ENCODE measurements around the gene TMEM170B. TPM values are rescaled to one million over a fixed set of nuclear protein-coding genes. Genes with fewer than 3 reads are reported as not detected.
A peak's percentile ranks its signal among the peaks of the same experiment; 100 is the strongest.

TMEM170B gene
- total and polyA plus RNA-seq, 2 donors (not counting 1 experiment from before 2014, with no cell fraction given) = 1.5 to 4.5 TPM

- no peaks in the 10 kb centered on the region for H3K9me3 ChIP-seq (ENCODE audit: control insufficient read depth, insufficient read depth, low read depth, low read length)
- peak overlapping the region; percentile 91 for H3K27ac ChIP-seq (ENCODE audit: insufficient read depth, low read length)
- TF ChIP-seq EZH2 (IDR thresholded peaks at IDR 0.05; ENCODE audit: low read length, missing control alignments) (no peak), CTCF (conservative IDR thresholded peaks at IDR 0.05 in 1 of 2, IDR thresholded peaks at IDR 0.05 in 1 of 2; ENCODE audit: low read depth in 1 of 2, low read length in 2 of 2) (no peak)
- H4K20me1 ChIP-seq (ENCODE audit: control insufficient read depth, extremely low read depth, insufficient read depth, low read length) = no peaks in the 10 kb centered on the region
- no peaks in the 10 kb centered on the region for H3K79me2 ChIP-seq (ENCODE audit: control insufficient read depth, insufficient read depth, low read length)
- H3K27me3 ChIP-seq (ENCODE audit: control insufficient read depth, insufficient read depth, low read length) = no peaks in the 10 kb centered on the region
- no peak overlapping the region for H3K4me2 ChIP-seq (ENCODE audit: extremely low read depth, insufficient read depth, low read length)
- H3K9ac ChIP-seq (ENCODE audit: insufficient read depth, low read length) = peak overlapping the region; percentile 22
- H3K4me3 ChIP-seq (replicated peaks in 1 of 4; ENCODE audit: control extremely low read depth in 1 of 4, insufficient read depth in 1 of 4, low read depth in 3 of 4, low read length in 4 of 4) = no peak overlapping the region
- peak; percentile 88 to 97 for DNase-seq (ENCODE audit: low read depth in 2 of 2)
- no peak overlapping the region for H2AFZ ChIP-seq (ENCODE audit: low read length)
- H3K4me1 ChIP-seq (ENCODE audit: control insufficient read depth, extremely low read depth, insufficient read depth, low read length) = peaks cover 26% of the 10 kb centered on the region
- no peaks in the 10 kb centered on the region for H3K36me3 ChIP-seq (ENCODE audit: control insufficient read depth, insufficient read depth, low read length)
Measured at GRCh38 chr6:11616200-11616611, 78.7 kb downstream of the TMEM170B start.

GRCh38 chr6:11618533-11618932 is 81.0 kb downstream of the TMEM170B start:
- peak; percentile 12 to 36 for TF ChIP-seq CTCF (conservative IDR thresholded peaks at IDR 0.05 in 1 of 2, IDR thresholded peaks at IDR 0.05 in 1 of 2; ENCODE audit: low read depth in 1 of 2, low read length in 2 of 2)
- no peak for TF ChIP-seq EZH2 (IDR thresholded peaks at IDR 0.05; ENCODE audit: low read length, missing control alignments)
- Histone ChIP-seq H3K27ac (ENCODE audit: insufficient read depth, low read length) (no peak overlapping the region), H3K36me3 (ENCODE audit: control insufficient read depth, insufficient read depth, low read length) (no peaks in the 10 kb centered on the region), H3K4me1 (ENCODE audit: control insufficient read depth, extremely low read depth, insufficient read depth, low read length) (peaks cover 18% of the 10 kb centered on the region), H3K9me3 (ENCODE audit: control insufficient read depth, insufficient read depth, low read depth, low read length) (no peaks in the 10 kb centered on the region), H2AFZ (ENCODE audit: low read length) (no peak overlapping the region), H3K27me3 (ENCODE audit: control insufficient read depth, insufficient read depth, low read length) (no peaks in the 10 kb centered on the region), H3K79me2 (ENCODE audit: control insufficient read depth, insufficient read depth, low read length) (no peaks in the 10 kb centered on the region), H4K20me1 (ENCODE audit: control insufficient read depth, extremely low read depth, insufficient read depth, low read length) (no peaks in the 10 kb centered on the region), H3K4me3 (replicated peaks in 1 of 4; ENCODE audit: control extremely low read depth in 1 of 4, insufficient read depth in 1 of 4, low read depth in 3 of 4, low read length in 4 of 4) (no peak overlapping the region), H3K4me2 (ENCODE audit: extremely low read depth, insufficient read depth, low read length) (no peak overlapping the region), H3K9ac (ENCODE audit: insufficient read depth, low read length) (no peak overlapping the region)
- DNase-seq (ENCODE audit: low read depth in 2 of 2) = peak in 1 of 2 donors; percentile 35

- no peaks in the 10 kb centered on the region for H3K27me3 ChIP-seq (ENCODE audit: control insufficient read depth, insufficient read depth, low read length)
- no peaks in the 10 kb centered on the region for H3K9me3 ChIP-seq (ENCODE audit: control insufficient read depth, insufficient read depth, low read depth, low read length)
- H3K79me2 ChIP-seq (ENCODE audit: control insufficient read depth, insufficient read depth, low read length) = no peaks in the 10 kb centered on the region
- H3K4me2 ChIP-seq (ENCODE audit: extremely low read depth, insufficient read depth, low read length) = no peak overlapping the region
- H3K9ac ChIP-seq (ENCODE audit: insufficient read depth, low read length) = no peak overlapping the region
- TF ChIP-seq EZH2 (IDR thresholded peaks at IDR 0.05; ENCODE audit: low read length, missing control alignments) = no peak
- H3K4me1 ChIP-seq (ENCODE audit: control insufficient read depth, extremely low read depth, insufficient read depth, low read length) = no peaks in the 10 kb centered on the region
- H2AFZ ChIP-seq (ENCODE audit: low read length) = no peak overlapping the region
- no peak for DNase-seq (ENCODE audit: low read depth in 2 of 2)
- H4K20me1 ChIP-seq (ENCODE audit: control insufficient read depth, extremely low read depth, insufficient read depth, low read length) = no peaks in the 10 kb centered on the region
- no peak overlapping the region for H3K4me3 ChIP-seq (replicated peaks in 1 of 4; ENCODE audit: control extremely low read depth in 1 of 4, insufficient read depth in 1 of 4, low read depth in 3 of 4, low read length in 4 of 4)
- H3K27ac ChIP-seq (ENCODE audit: insufficient read depth, low read length) = no peak overlapping the region
- H3K36me3 ChIP-seq (ENCODE audit: control insufficient read depth, insufficient read depth, low read length) = no peaks in the 10 kb centered on the region
Measured at GRCh38 chr6:11621119-11621518, 83.6 kb downstream of the TMEM170B start.
